Lower leg skin (tissue), 4 donors: ENCODE data around the gene HMCN2. TPM values are rescaled to one million over a fixed set of nuclear protein-coding genes. Genes with fewer than 3 reads are reported as not detected.

Experiments
- DNase-seq, 2 donors: peaks; one replicate each; pipeline ENCODE4 v3.0.0-alpha.2; 2019; ENCODE audit warnings: low spot score in 2 of 2
- H3K4me3 ChIP-seq: fragments of 200-600 bp; sonication (generic); 2 replicates; pipeline ENCODE4 v1.5.1; 2017; ENCODE audit warnings: mild to moderate bottlenecking, low read depth; ENCODE audit not compliant: poor library complexity, severe bottlenecking
- CTCF ChIP-seq, 3 donors: fragments of 450-650 bp; IDR thresholded peaks; one replicate each; pipeline ENCODE4 v1.5.1; 2016; ENCODE audit warnings: antibody characterized with exemption in 3 of 3, mild to moderate bottlenecking in 3 of 3, moderate library complexity in 2 of 3
- POLR2A ChIP-seq, 2 donors: fragments of 450-650 bp; IDR thresholded peaks; one replicate each; pipeline ENCODE4 v1.6.1; 2016 to 2017; ENCODE audit warnings: antibody characterized with exemption in 2 of 2, mild to moderate bottlenecking in 1 of 2, moderate library complexity in 1 of 2
- WGBS, 2 donors: methylation state at CpG; one replicate each; pipeline ENCODE4 v1.1.5; 2018; 5-methylcytosine and 5-hydroxymethylcytosine counted together
- intact Hi-C: fragments of 100-400 bp; cut with DNase I; formaldehyde crosslinking; loops from one replicate; pipeline ENCODE4 v1.15.0; 2023; ENCODE audit warnings: low total_unique reads
- total RNA-seq, 4 donors: library from RNA; depleted of rRNA; stranded (reverse); fragments of >200 nt; gene quantifications; one replicate each; pipeline ENCODE4 v1.1.0, GENCODE V29; 2016

The HMCN2 gene
- total RNA-seq, 4 donors from 2014 or later, result 1.9 to 4.3 (median 3.0) TPM

- no peak overlapping the region for H3K4me3 ChIP-seq
- WGBS, 2 donors, result 56 to 65% methylated on average over 15 of the region's 15 CpGs
- no peak for TF ChIP-seq CTCF (IDR thresholded peaks at IDR 0.05)
- no peak for TF ChIP-seq POLR2A (IDR thresholded peaks at IDR 0.05)
- no peak for DNase-seq
- intact Hi-C loops, result no loop called here
Measured at GRCh38 chr9:130298662-130299279, 33.2 kb downstream of the HMCN2 start.

- no peak for DNase-seq
- intact Hi-C loops, result no loop called here
- no peak for TF ChIP-seq POLR2A (IDR thresholded peaks at IDR 0.05)
- TF ChIP-seq CTCF (IDR thresholded peaks at IDR 0.05), result no peak
- 67 to 77% methylated on average over 4 of the region's 4 CpGs for WGBS, 2 donors
- no peak overlapping the region for H3K4me3 ChIP-seq
Measured at GRCh38 chr9:130299785-130300615, 34.4 kb downstream of the HMCN2 start.

GRCh38 chr9:130300739-130301138 lies 35.2 kb downstream of the HMCN2 start:
- 48 to 82% methylated on average over 5 of the region's 5 CpGs for WGBS, 2 donors
- no peak for DNase-seq
- intact Hi-C loops, result no loop called here
- no peak overlapping the region for H3K4me3 ChIP-seq
- TF ChIP-seq CTCF (IDR thresholded peaks at IDR 0.05) (no peak), POLR2A (IDR thresholded peaks at IDR 0.05) (no peak)

- DNase-seq, result no peak
- H3K4me3 ChIP-seq, result no peak overlapping the region
- WGBS, 2 donors, result 55 to 60% methylated on average over 17 to 18 of the region's 18 CpGs
- intact Hi-C loops, result no loop called here
- TF ChIP-seq POLR2A (IDR thresholded peaks at IDR 0.05), result no peak
- no peak for TF ChIP-seq CTCF (IDR thresholded peaks at IDR 0.05)
Measured at GRCh38 chr9:130301483-130302286, 36.1 kb downstream of the HMCN2 start.

- intact Hi-C loops, result no loop called here
- 90 to 91% methylated on average over 15 to 23 of the region's 23 CpGs for WGBS, 2 donors
Measured at GRCh38 chr9:130302785-130303612, 37.4 kb downstream of the HMCN2 start.

More at GRCh38 chr9:130302785-130303612, 37.4 kb downstream of the HMCN2 start:
- TF ChIP-seq CTCF (IDR thresholded peaks at IDR 0.05) (no peak), POLR2A (IDR thresholded peaks at IDR 0.05) (no peak)
- DNase-seq, result no peak
- no peak overlapping the region for H3K4me3 ChIP-seq
